ENCODE measurements around the gene GPA33. TPM values are rescaled to one million over a fixed set of nuclear protein-coding genes. Genes with fewer than 3 reads are reported as not detected.
"Not testable (repeated sequence)": the region's sequence is repeated elsewhere in the genome, so short reads cannot be mapped to it uniquely, and the experiment has no call there.

Gene GPA33
- total and polyA plus RNA-seq, 4 donors, result 0.26 to 1.5 (median 0.70) TPM

DNA sequence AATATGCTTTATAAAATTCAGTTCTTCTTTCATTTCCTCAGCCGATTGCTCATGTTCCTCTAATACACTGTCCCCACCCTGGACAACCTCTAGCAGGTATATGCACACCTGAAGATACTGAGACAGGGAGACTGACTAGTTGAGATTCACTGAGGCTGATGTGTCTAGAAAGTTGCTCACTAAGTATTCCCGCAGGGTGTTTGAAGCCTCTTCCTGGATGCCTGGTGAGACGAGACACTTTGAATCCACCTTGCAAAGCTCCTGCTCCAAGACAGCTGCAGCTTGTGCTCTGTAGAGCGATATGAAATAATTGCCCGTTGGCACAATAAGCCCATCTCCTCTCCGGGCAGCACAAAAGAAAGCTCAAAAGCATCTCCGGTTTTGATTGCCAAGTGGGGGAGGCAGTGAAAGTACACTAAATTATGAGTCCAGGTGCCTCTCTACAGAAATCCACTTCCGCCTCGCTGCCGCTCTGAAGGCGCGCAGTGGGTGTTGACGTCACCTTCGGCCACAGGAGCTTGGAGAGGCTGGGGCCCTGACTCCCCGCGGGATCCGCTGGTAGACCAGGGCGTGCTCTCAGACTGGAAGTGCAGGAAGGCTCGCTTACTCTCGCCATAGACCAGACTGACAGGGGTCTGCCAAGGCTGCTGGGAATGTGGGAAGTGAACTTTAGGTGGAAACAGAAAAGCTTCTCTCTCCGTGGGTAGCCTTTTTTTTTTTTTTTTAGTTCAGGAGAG, 46.3 kb downstream of the GPA33 start:
- Histone ChIP-seq H3K4me3 (peak overlapping the region; percentile 22), H3K27me3 (ENCODE audit: control insufficient read depth in 3 of 3, insufficient read depth in 3 of 3, low read length in 2 of 3) (peaks cover 0 to 5% (median 4%) of the 10 kb centered on the region in 3 donors), H3K27ac (ENCODE audit: low read depth in 1 of 2, low read length in 1 of 2) (peak overlapping the region in 1 of 2 donors; percentile 5), H3K4me1 (ENCODE audit: control insufficient read depth in 5 of 5, insufficient read depth in 5 of 5, low read length in 5 of 5) (peaks cover 0 to 5% (median 0%) of the 10 kb centered on the region in 5 donors), H3K9me3 (ENCODE audit: control insufficient read depth in 4 of 4, insufficient read depth in 3 of 4, low read length in 3 of 4) (no peaks in the 10 kb centered on the region), H3K36me3 (ENCODE audit: control insufficient read depth in 4 of 4, insufficient read depth in 4 of 4, low read length in 4 of 4) (no peaks in the 10 kb centered on the region), H3K9ac (ENCODE audit: insufficient read depth in 1 of 2, low read length in 2 of 2) (peak overlapping the region; percentile 32 to 81)
- TF ChIP-seq, protein P1, sequence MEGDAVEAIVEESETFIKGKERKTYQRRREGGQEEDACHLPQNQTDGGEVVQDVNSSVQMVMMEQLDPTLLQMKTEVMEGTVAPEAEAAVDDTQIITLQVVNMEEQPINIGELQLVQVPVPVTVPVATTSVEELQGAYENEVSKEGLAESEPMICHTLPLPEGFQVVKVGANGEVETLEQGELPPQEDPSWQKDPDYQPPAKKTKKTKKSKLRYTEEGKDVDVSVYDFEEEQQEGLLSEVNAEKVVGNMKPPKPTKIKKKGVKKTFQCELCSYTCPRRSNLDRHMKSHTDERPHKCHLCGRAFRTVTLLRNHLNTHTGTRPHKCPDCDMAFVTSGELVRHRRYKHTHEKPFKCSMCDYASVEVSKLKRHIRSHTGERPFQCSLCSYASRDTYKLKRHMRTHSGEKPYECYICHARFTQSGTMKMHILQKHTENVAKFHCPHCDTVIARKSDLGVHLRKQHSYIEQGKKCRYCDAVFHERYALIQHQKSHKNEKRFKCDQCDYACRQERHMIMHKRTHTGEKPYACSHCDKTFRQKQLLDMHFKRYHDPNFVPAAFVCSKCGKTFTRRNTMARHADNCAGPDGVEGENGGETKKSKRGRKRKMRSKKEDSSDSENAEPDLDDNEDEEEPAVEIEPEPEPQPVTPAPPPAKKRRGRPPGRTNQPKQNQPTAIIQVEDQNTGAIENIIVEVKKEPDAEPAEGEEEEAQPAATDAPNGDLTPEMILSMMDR (IDR thresholded peaks at IDR 0.05; ENCODE audit: control extremely low read depth, extremely low read depth), result no peak
- WGBS, 2 donors, result 10 to 13% methylated on average over 21 of the region's 21 CpGs
- ATAC-seq (ENCODE audit: insufficient read depth, low FRiP score), result peak; percentile 86
- DNase-seq, result peak; percentile 59 to 76 (median 68)

DNA sequence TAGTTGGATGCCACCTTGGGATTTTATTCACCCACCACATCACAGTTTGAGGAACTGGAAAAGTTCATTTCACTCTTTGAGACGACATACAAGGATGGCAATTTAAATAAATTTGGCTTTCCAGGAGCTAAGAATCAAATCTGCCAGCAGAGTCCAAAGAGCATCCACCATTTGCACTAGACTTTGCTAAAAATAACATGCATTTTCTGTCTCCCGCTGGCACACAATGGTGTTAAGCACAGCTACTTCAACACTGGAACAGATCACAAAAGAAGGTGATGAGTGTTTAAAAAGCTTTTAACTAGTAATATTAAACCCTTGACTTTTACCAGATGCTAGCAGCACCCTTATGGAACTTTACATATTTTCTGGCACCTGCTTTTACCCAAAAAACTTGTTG, 56.5 kb downstream of the GPA33 start:
- DNase-seq (no peak), ATAC-seq (ENCODE audit: insufficient read depth, low FRiP score) (no peak)
- no peak overlapping the region for H3K9ac ChIP-seq (ENCODE audit: insufficient read depth in 1 of 2, low read length in 2 of 2)
- no peaks in the 10 kb centered on the region for H3K27me3 ChIP-seq (ENCODE audit: control insufficient read depth in 3 of 3, insufficient read depth in 3 of 3, low read length in 2 of 3)
- H3K9me3 ChIP-seq (ENCODE audit: control insufficient read depth in 4 of 4, insufficient read depth in 3 of 4, low read length in 3 of 4), result peaks cover 0 to under 1% (median 0%) of the 10 kb centered on the region in 4 donors
- 55 to 77% methylated on average over 2 of the region's 2 CpGs for WGBS, 2 donors
- H3K36me3 ChIP-seq (ENCODE audit: control insufficient read depth in 4 of 4, insufficient read depth in 4 of 4, low read length in 4 of 4), result no peaks in the 10 kb centered on the region
- H3K27ac ChIP-seq (ENCODE audit: low read depth in 1 of 2, low read length in 1 of 2), result no peak overlapping the region
- H3K4me3 ChIP-seq, result no peak overlapping the region
- H3K4me1 ChIP-seq (ENCODE audit: control insufficient read depth in 5 of 5, insufficient read depth in 5 of 5, low read length in 5 of 5), result peaks cover 0 to 7% (median 0%) of the 10 kb centered on the region in 5 donors
- TF ChIP-seq, protein P1 (IDR thresholded peaks at IDR 0.05; ENCODE audit: control extremely low read depth, extremely low read depth), result no peak

DNA sequence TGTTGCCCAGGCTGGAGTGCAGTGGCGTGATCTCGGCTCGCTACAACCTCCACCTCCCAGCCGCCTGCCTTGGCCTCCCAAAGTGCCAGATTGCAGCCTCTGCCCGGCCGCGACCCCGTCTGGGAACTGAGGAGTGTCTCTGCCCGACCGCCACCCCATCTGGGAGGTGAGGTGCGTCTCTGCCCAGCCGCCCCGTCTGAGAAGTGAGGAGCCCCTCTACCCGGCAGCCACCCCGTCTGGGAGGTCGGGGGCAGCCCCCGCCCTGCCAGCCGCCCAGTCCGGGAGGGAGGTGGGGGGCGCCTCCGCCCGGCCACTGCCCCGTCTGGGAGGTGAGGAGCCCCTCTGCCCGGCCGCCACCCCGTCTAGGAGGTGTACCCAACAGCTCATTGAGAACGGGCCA, 60.6 kb downstream of the GPA33 start:
- DNase-seq; H3K36me3 ChIP-seq (ENCODE audit: control insufficient read depth in 4 of 4, insufficient read depth in 4 of 4, low read length in 4 of 4); H3K4me3 ChIP-seq; H3K4me1 ChIP-seq (ENCODE audit: control insufficient read depth in 5 of 5, insufficient read depth in 5 of 5, low read length in 5 of 5); H3K9me3 ChIP-seq (ENCODE audit: control insufficient read depth in 4 of 4, insufficient read depth in 3 of 4, low read length in 3 of 4); H3K27ac ChIP-seq (ENCODE audit: low read depth in 1 of 2, low read length in 1 of 2); H3K27me3 ChIP-seq (ENCODE audit: control insufficient read depth in 3 of 3, insufficient read depth in 3 of 3, low read length in 2 of 3); H3K9ac ChIP-seq (ENCODE audit: insufficient read depth in 1 of 2, low read length in 2 of 2); ATAC-seq (ENCODE audit: insufficient read depth, low FRiP score): not testable (repeated sequence)
- 94 to 97% methylated on average over 23 to 27 of the region's 27 CpGs for WGBS, 2 donors

DNA sequence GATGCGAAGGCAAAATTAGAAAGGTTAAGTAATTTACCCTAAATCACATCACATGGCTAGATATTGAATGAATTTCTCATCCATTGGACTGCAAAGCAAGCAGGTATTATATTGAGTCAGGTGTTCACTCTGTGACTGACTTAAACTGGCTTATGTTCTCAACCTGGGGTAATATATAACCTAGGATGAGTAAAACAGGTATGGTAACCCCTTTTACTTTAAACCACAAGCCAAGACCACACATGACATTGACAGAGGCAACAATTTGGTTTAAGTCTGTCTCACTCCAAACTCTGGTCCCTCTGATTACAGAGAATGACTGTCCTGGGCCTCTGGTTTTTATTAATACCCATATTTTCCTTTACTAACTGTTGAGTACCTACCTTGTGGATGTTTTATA, 67.8 kb downstream of the GPA33 start:
- 96 to 97% methylated on average over 1 of the region's 1 CpG for WGBS, 2 donors
- TF ChIP-seq, protein P1 (IDR thresholded peaks at IDR 0.05; ENCODE audit: control extremely low read depth, extremely low read depth), result no peak
- H3K9me3 ChIP-seq (ENCODE audit: control insufficient read depth in 4 of 4, insufficient read depth in 3 of 4, low read length in 3 of 4), result peaks cover 0 to 2% (median 0%) of the 10 kb centered on the region in 4 donors

More for the DNA sequence above, 67.8 kb downstream of the GPA33 start:
- DNase-seq (no peak), ATAC-seq (ENCODE audit: insufficient read depth, low FRiP score) (no peak)
- H3K4me3 ChIP-seq, result no peak overlapping the region
- H3K36me3 ChIP-seq (ENCODE audit: control insufficient read depth in 4 of 4, insufficient read depth in 4 of 4, low read length in 4 of 4), result no peaks in the 10 kb centered on the region
- H3K27ac ChIP-seq (ENCODE audit: low read depth in 1 of 2, low read length in 1 of 2), result no peak overlapping the region
- H3K4me1 ChIP-seq (ENCODE audit: control insufficient read depth in 5 of 5, insufficient read depth in 5 of 5, low read length in 5 of 5), result no peaks in the 10 kb centered on the region
- no peaks in the 10 kb centered on the region for H3K27me3 ChIP-seq (ENCODE audit: control insufficient read depth in 3 of 3, insufficient read depth in 3 of 3, low read length in 2 of 3)
- H3K9ac ChIP-seq (ENCODE audit: insufficient read depth in 1 of 2, low read length in 2 of 2), result no peak overlapping the region
